ENCODE measurements around the gene MRPL12.

- TF ChIP-seq, protein P1, sequence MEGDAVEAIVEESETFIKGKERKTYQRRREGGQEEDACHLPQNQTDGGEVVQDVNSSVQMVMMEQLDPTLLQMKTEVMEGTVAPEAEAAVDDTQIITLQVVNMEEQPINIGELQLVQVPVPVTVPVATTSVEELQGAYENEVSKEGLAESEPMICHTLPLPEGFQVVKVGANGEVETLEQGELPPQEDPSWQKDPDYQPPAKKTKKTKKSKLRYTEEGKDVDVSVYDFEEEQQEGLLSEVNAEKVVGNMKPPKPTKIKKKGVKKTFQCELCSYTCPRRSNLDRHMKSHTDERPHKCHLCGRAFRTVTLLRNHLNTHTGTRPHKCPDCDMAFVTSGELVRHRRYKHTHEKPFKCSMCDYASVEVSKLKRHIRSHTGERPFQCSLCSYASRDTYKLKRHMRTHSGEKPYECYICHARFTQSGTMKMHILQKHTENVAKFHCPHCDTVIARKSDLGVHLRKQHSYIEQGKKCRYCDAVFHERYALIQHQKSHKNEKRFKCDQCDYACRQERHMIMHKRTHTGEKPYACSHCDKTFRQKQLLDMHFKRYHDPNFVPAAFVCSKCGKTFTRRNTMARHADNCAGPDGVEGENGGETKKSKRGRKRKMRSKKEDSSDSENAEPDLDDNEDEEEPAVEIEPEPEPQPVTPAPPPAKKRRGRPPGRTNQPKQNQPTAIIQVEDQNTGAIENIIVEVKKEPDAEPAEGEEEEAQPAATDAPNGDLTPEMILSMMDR (IDR thresholded peaks at IDR 0.05): no peak
- TF ChIP-seq EZH2 (IDR thresholded peaks at IDR 0.05; ENCODE audit: borderline replicate concordance, insufficient read depth, low read depth, low read length, poor library complexity, severe bottlenecking): no peak
Measured at GRCh38 chr17:81696218-81696941, 6.8 kb upstream of the MRPL12 start.

Measured in B cell (primary cell).